A172 (cell line): ENCODE data around the gene RRP8. TPM values are rescaled to one million over a fixed set of nuclear protein-coding genes. Genes with fewer than 3 reads are reported as not detected.

ENCODE experiments used
- DNase-seq: peaks from one replicate; pipeline ENCODE4 v3.0.0-alpha.2; 2015; ENCODE audit warnings: low spot score
- total RNA-seq: library from RNA; depleted of rRNA; stranded (reverse); fragments of >200 nt; shearing (Covaris generic); gene quantifications from 2 replicates; pipeline ENCODE4 v1.2.3, GENCODE V29; 2014

RRP8 gene
- total RNA-seq, 1 experiment from 2014 or later: 35.3 TPM

- DNase-seq: no peak
Observed at GRCh38 chr11:6632116-6633073, 29.0 kb upstream of the RRP8 start.

DNA sequence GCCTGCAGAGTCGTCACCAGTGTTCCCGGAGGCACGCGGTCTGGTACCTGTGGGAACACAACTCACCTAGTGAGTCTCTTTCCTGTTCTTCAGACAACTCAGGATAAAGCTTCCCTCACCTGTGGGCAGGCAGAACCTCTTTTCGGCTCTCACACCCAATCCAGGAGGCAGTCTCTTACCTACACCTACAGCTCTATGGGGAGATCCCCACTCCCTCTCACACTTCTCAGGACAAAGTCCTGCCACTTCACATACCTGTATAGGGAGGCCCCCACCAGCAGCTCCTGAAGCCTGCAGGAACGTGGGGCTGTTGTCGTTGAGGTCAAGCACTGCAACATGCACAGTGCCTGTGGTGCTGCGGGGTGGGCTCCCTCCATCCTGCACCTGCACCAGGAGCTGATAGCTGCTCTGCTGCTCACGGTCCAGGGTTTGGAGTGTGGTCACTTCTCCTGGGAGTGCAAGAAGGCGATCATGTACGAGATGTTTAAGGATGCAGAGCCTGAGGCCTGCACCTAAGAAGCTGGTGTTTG is 28.0 kb upstream of the RRP8 start:
- no peak for DNase-seq

GRCh38 chr11:6630632-6631291 is 27.3 kb upstream of the RRP8 start:
- DNase-seq: no peak

- DNase-seq: no peak
Observed at GRCh38 chr11:6629892-6630631, 26.6 kb upstream of the RRP8 start.

DNA sequence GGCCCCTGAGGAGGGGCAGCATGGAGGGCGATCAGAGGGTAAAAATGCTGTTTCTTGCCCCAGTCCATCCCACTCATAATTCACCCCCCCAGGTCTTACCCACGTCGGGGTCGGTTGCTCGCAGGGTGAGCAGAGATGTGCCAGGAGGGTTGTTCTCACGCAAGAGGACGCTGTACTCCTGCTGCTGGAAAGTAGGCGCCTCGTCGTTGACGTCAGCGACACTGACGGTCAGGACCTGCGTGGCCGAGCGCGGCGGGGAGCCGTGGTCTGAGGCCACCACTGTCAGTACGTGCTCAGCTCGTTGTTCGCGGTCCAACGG is 26.1 kb upstream of the RRP8 start:
- DNase-seq: no peak

GRCh38 chr11:6628526-6628925 is 25.1 kb upstream of the RRP8 start:
- DNase-seq: no peak

DNA sequence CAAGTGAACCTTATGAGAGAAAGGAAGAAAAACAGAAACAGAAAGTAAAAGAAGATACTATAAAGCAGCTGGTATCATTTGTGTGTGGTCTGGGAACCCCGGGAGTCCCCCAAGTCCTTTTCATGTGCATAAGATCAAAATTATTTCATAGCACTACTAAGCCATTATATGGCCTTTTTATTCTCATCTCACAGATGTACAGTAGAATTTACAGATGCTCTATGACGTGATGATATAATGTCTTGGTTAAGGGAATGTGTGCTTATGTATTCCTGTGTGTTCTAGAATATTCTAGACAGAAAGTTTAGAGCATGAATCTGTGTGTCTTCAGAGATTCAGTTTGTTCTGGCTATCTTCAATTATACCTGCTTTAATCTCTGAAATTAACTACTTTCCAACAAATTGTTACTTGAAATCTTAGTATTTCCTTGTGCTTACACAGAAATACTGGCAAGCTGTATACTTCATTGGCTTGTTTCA is 24.4 kb upstream of the RRP8 start:
- no peak for DNase-seq

DNA sequence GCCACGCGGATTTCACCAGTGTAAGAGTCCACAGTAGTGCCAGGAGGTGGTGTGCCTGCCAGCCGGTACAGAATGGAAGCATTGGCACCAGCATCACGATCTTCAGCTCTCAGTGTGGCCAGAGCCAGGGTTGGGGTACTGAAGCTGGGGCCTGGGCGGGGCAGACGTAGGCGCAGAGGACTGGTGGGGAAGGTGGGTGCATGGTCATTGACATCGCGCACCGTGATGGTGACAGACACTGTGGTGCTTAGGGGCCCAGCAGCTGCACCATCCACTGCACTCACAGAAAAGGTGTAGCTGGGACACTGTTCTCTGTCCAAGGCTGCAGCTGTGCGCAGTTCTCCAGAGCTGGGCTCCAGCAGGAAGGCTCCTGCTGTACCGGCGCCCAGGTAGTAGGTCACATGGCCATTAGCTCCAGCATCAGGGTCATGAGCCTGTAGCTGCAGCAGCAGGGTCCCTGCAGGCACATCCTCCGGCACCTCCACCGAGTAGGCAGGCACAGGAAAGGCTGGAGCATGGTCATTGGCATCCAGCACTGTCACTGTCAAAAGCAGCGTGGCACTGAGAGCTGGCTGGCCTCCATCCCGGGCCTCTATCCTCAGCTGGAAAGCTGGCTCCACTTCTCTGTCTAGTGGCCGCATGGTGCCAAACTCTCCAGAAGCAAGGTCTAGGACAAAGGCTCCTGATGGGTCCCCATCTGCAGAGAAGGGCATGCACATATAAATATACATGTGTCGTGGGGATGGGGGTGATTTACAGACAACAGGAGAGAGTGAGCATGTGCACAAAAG is 23.8 kb upstream of the RRP8 start:
- no peak for DNase-seq

- no peak for DNase-seq
Observed at GRCh38 chr11:6625832-6626420, 22.5 kb upstream of the RRP8 start.

GRCh38 chr11:6625156-6625831 is 21.9 kb upstream of the RRP8 start:
- DNase-seq: no peak

DNA sequence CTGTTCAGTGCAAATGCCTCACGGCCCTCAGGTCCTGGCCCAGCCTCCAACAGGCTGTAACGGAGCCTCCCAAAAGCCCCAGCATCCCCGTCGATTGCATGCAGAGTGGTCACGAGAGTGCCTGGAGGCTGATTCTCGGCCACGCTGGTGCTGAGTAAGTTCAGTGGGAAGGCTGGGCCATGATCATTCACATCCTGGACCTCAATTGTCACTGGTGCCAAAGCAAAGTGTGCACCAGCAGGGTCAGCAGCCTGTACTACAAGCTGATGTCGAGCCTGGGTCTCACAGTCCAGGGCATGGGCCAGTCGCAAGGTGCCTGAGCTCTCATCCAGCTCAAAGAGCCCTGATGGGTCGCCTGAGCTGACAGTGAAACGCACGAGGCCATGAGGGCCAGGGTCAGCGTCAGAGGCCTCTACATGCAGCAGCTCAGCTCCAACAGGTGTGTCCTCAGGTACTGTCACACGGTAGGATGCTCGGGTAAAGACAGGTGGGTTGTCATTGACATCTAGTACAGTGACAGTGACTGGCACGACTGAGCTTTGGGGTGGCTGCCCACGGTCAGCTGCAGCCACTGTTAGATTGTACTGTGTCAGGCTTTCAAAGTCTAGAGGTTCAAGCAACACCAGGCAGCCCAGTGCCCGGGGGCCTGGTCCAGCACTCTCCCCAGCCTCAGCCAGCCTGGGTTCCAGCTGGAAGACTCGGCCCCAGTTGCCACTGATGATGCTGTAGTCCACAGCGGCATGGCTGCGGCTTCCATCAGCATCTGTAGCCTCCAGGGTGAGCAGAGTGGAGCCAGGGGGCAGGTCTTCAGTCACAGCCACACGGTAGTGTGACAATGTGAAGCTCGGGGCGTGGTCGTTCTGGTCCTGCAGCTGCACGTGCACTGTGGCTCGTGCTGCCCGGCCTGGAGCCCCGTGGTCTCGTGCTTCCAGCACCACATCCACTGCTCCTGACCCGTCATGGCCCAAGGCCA is 20.3 kb upstream of the RRP8 start:
- no peak for DNase-seq

GRCh38 chr11:6622261-6623171 is 19.1 kb upstream of the RRP8 start:
- no peak for DNase-seq

DNA sequence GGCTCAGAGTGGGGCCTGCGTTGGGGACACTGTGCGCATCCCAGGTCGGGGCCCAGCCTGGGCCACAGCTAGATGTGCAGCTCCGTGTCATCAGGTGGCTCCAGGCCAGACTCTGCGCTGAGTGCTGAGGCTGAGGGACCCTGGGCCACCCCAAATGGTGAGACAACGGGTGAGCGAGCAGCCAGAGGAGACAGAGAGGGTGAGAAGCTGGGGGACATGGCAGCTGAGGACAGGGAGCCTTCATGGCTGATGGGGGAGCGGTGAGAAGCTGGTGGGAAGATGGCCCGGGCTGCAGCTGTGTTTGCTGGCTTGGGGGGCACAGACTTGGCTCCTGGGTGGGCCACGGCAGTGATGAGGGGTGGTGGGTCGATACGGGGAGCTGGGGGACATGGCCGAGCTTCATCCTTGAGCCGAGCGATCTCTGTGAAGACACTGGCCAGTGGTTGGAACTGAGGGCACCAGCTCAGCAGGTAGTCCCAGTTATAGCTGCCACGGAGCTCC is 18.3 kb upstream of the RRP8 start:
- no peak for DNase-seq

- DNase-seq: no peak
Observed at GRCh38 chr11:6620636-6621035, 17.2 kb upstream of the RRP8 start.

GRCh38 chr11:6619004-6619745 is 15.8 kb upstream of the RRP8 start, which contains the start of gene TPP1:
Gene TPP1 (minus strand): TSS chr11:6619422. CDS start chr11:6619400, 22 bp downstream.
- peak; percentile 94 for DNase-seq

- DNase-seq: peak; percentile 61
Observed at GRCh38 chr11:6618117-6619003, 14.9 kb upstream of the RRP8 start.
